K562 (cell line): ENCODE measurements around the gene RNF121. TPM values are rescaled to one million over a fixed set of nuclear protein-coding genes. Genes with fewer than 3 reads are reported as not detected.

Experiments used
- ATAC-seq: fragments of 200-7000 bp; cut with Tn5 transposase; 3 replicates; pipeline ENCODE4 v1.9.1; 2020; ENCODE audit warnings: moderate library complexity
- BruUV-seq: library from RNA; stranded (reverse); fragments of 400-500 nt; replicated peaks from 2 replicates; lab custom pipeline; 2021; lab: Mats Ljungman, UMichigan
- CTCF ChIA-PET: fragments of 300-600 bp; formaldehyde crosslinking; extraction: SDS; loops from one replicate; lab custom pipeline; 2021; ENCODE audit warnings: low intra/inter-chr PET ratio; lab: Yijun Ruan, JAX
- POLR2A ChIA-PET: fragments of 300-600, 350-650 bp; sonication (Branson Sonifier 250); formaldehyde crosslinking; extraction: SDS; loops from one replicate; lab custom pipeline; 2021; ENCODE audit warnings: antibody characterized with exemption, inconsistent platforms; lab: Yijun Ruan, JAX
- DNase-seq, 4 experiments: peaks; one replicate each; pipeline versions ENCODE4 v3.0.0 to v3.0.0-alpha.2; 2011 to 2018; ENCODE audit warnings: low spot score in 3 of 4, mixed read lengths in 3 of 4; ENCODE audit errors: extremely low read depth in 1 of 4
- FAIRE-seq: peaks from 2 replicates; lab custom pipeline; 2011; peaks lifted over from hg19 to GRCh38; lab: Jason Lieb, UNC
- H2AFZ ChIP-seq: 2 replicates; pipeline ENCODE4 v1.6.0; 2011; ENCODE audit warnings: low read depth, low read length, control low read depth, inconsistent platforms
- H3K27ac ChIP-seq: fragments of 200-600 bp; 3 replicates; pipeline ENCODE4 v1.8.0; 2011; ENCODE audit warnings: low read depth, mild to moderate bottlenecking, control low read depth, inconsistent platforms, low read length, moderate library complexity, mixed read lengths; ENCODE audit errors: extremely low read depth
- H3K27me3 ChIP-seq, 2 experiments: fragments of 300-600 bp in 1 of 2; 2 replicates in 1 of 2; 3 replicates in 1 of 2; pipeline versions ENCODE4 v1.6.0 to v1.8.0; 2011; ENCODE audit warnings: inconsistent platforms in 2 of 2, low read length in 2 of 2, mild to moderate bottlenecking in 1 of 2, mixed read lengths in 1 of 2, moderate library complexity in 1 of 2; ENCODE audit not compliant: control insufficient read depth in 2 of 2, insufficient read depth in 2 of 2
- H3K36me3 ChIP-seq: fragments of 300-600 bp; 3 replicates; pipeline ENCODE4 v1.8.0; 2011; ENCODE audit warnings: mild to moderate bottlenecking, low read length, inconsistent platforms; ENCODE audit not compliant: control insufficient read depth, insufficient read depth
- H3K4me1 ChIP-seq, 2 experiments: fragments of 200-600 bp in 1 of 2; replicated peaks in 1 of 2; 2 replicates in 1 of 2; 3 replicates in 1 of 2; pipeline versions ENCODE4 v1.5.1 to v1.8.0; 2011; ENCODE audit warnings: inconsistent platforms in 2 of 2, low read length in 2 of 2, mild to moderate bottlenecking in 1 of 2, mixed read lengths in 1 of 2, moderate library complexity in 1 of 2; ENCODE audit not compliant: control insufficient read depth in 2 of 2, insufficient read depth in 2 of 2
- H3K4me2 ChIP-seq: 2 replicates; pipeline ENCODE4 v1.6.1; 2011; ENCODE audit warnings: low read length, control low read depth, inconsistent platforms, mixed read lengths; ENCODE audit not compliant: insufficient read depth
- H3K4me3 ChIP-seq: fragments of 200-600 bp; sonication (generic), shearing (Covaris generic); 2 replicates; pipeline ENCODE4 v1.5.1; 2016; ENCODE audit warnings: control low read depth, inconsistent platforms
- H3K79me2 ChIP-seq: fragments of 200-600 bp; 3 replicates; pipeline ENCODE4 v1.8.0; 2011; ENCODE audit warnings: low read length, inconsistent platforms; ENCODE audit not compliant: control insufficient read depth, insufficient read depth
- H3K9ac ChIP-seq, 2 experiments: 2 replicates each; pipeline versions ENCODE4 v1.6.0 to v1.6.1; 2011; ENCODE audit warnings: low read depth in 2 of 2, low read length in 2 of 2, control low read depth in 1 of 2, inconsistent platforms in 1 of 2, mild to moderate bottlenecking in 1 of 2, mixed read lengths in 1 of 2; ENCODE audit not compliant: insufficient read depth in 1 of 2
- H3K9me1 ChIP-seq: one replicate; pipeline ENCODE4 v1.6.0; 2011; ENCODE audit warnings: inconsistent platforms, mild to moderate bottlenecking, low read length, moderate library complexity; ENCODE audit not compliant: control insufficient read depth, insufficient read depth
- H3K9me3 ChIP-seq: replicated peaks from 2 replicates; pipeline ENCODE4 v1.5.1; 2011; ENCODE audit warnings: low read depth, low read length, inconsistent platforms; ENCODE audit not compliant: control insufficient read depth, insufficient read depth
- H4K20me1 ChIP-seq: replicated peaks from 2 replicates; pipeline ENCODE4 v1.6.1; 2011; ENCODE audit warnings: low read length, inconsistent platforms, mixed read lengths; ENCODE audit not compliant: control insufficient read depth, insufficient read depth
- POLR2G ChIP-seq: fragments of 200-400 bp; formaldehyde crosslinking; IDR thresholded peaks from 2 replicates; pipeline ENCODE4 v1.6.1; 2017; ENCODE audit warnings: low read depth, mild to moderate bottlenecking, antibody characterized with exemption, low read length, moderate library complexity
- THAP12 ChIP-seq: fragments of 250-450 bp; sonication (Bioruptor Pico); IDR thresholded peaks from 2 replicates; pipeline ENCODE4 v1.9.0; 2021; ENCODE audit warnings: mild to moderate bottlenecking, inconsistent platforms
- WGBS: fragments of 100-300 bp; shearing (Covaris generic); methylation state at CpG from one replicate; pipeline ENCODE4 v1.1.6; 2016; ENCODE audit warnings: low coverage, mixed read lengths; ENCODE audit not compliant: insufficient coverage; ENCODE audit errors: missing lambda C conversion rate; 5-methylcytosine and 5-hydroxymethylcytosine counted together
- in situ Hi-C: fragments of 300-500 bp; cut with MboI; formaldehyde crosslinking; loops from 4 replicates; pipeline ENCODE4 v1.15.0; 2018; ENCODE audit warnings: inconsistent platforms, mixed read lengths
- intact Hi-C: fragments of 100-400 bp; cut with micrococcal nuclease; formaldehyde crosslinking; loops from 2 replicates; pipeline ENCODE4 v1.14.2; 2022
- polyA plus RNA-seq, 8 experiments: library from polyadenylated mRNA; depleted of rRNA in 4 of 8; stranded (reverse) in 5 of 8; unstranded in 3 of 8; fragments of >200 nt; fragmentation: Nextera tagmentation in 2 of 8; fragmentation: Illumina TruSeq in 1 of 8; extraction: Ambion mirVana in 2 of 8; extraction: Trizol in 1 of 8; gene quantifications; 2 replicates each; pipeline versions ENCODE4 v1.2.1 to v1.2.3, GENCODE V29; 2011 to 2014; ENCODE audit warnings: inconsistent platforms in 1 of 8, missing spikeins in 1 of 8
- total RNA-seq, 7 experiments: library from RNA; depleted of rRNA in 6 of 7; stranded (reverse); fragments of >200 nt in 6 of 7; fragmentation: Illumina TruSeq in 2 of 7; extraction: Trizol in 2 of 7; gene quantifications; 2 replicates each; pipeline versions ENCODE4 v1.2.1 to v1.2.3, GENCODE V29; 2011 to 2021; ENCODE audit warnings: low replicate concordance in 1 of 7

Gene RNF121
- total and polyA plus RNA-seq, 9 of the 15 experiments (the other 6 are each of a cell fraction or from before 2014, with no cell fraction given) = 8.0 to 63.4 (median 20.5) TPM

- intact Hi-C loops (no loop called here), in situ Hi-C loops (no loop called here)
- Histone ChIP-seq H3K4me3 (no peak overlapping the region), H4K20me1 (peaks cover 5% of the 10 kb centered on the region; the same call in 1 of the 2 replicates), H3K4me1 (peaks cover 0 to 7% of the 10 kb centered on the region in 2 experiments; a peak in 1 of 5 replicates), H3K27me3 (no peaks in the 10 kb centered on the region), H2AFZ (no peak overlapping the region), H3K4me2 (no peak overlapping the region), H3K9ac (no peak overlapping the region)
- POLR2A ChIA-PET = interaction anchor here (0.6 kb wide), 1 partner anchor 236 kb away, joined by 4 read pairs; no protein-coding TSS in a partner anchor
- ATAC-seq (no peak), DNase-seq (no peak), FAIRE-seq (no peak)
- CTCF ChIA-PET = no interaction called here
- no TSS peak for BruUV-seq
- TF ChIP-seq POLR2G (peak; percentile 36; the same call in 1 of the 2 replicates), THAP12 (no peak)
- TF ChIP-seq, all 486 proteins: peak for 1
- H3K36me3 ChIP-seq = peaks cover 96% of the 10 kb centered on the region
- no peaks in the 10 kb centered on the region for H3K9me1 ChIP-seq
- no peak overlapping the region for H3K27ac ChIP-seq
- H3K9me3 ChIP-seq = no peaks in the 10 kb centered on the region
- no peaks in the 10 kb centered on the region for H3K79me2 ChIP-seq
- 84% methylated on average over 9 of the region's 10 CpGs for WGBS
Measured at GRCh38 chr11:72010529-72011233, 81.8 kb downstream of the RNF121 start.
